Sciatic nerve (tissue), 2 donors: Measurements from ENCODE around the gene EXOC3L2. TPM values are rescaled to one million over a fixed set of nuclear protein-coding genes. Genes with fewer than 3 reads are reported as not detected.

Source experiments
- ATAC-seq: fragments of 200-7000 bp; cut with Tn5 transposase; one replicate; pipeline ENCODE4 v1.9.1; 2020; ENCODE audit warnings: mild to moderate bottlenecking, moderate library complexity
- DNase-seq: peaks from one replicate; pipeline ENCODE4 v3.0.0-alpha.2; 2020; ENCODE audit warnings: low spot score
- intact Hi-C: fragments of 100-400 bp; cut with DNase I; formaldehyde crosslinking; loops from one replicate; pipeline ENCODE4 v1.14.2; 2022
- total RNA-seq: library from RNA; stranded (reverse); fragmentation: NEBNext Ultra II Directional; extraction: Animal tissue kit (Norgen Biotek cat#: 25700); gene quantifications from one replicate; pipeline ENCODE4 v1.2.1, GENCODE V29; 2021
- donor health status: DM: no; HTN: no; CAD: no.
- donor health status: DM: no; HTN: no; CAD: no.

The EXOC3L2 gene
- total RNA-seq, 1 donor from 2014 or later = 4.9 TPM

DNA sequence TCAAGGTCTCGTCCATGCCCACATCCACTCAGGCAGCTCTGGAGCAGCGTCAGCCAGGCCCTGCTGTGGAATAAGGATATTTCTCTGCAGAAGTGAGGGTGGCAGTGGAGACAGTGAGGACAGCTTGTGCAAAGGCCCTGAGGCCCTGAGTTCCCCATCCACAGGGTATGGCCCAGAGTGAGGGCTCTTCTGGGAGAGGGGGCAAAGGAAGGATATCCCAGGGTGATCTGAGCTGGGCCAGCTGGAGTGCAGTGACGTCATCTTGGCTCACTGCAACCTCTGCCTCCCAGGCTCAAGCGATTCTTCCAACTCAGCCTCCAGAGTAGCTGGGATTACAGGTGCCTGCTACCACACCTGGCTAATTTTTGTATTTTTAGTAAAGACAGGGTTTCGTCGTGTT, 17.4 kb upstream of the EXOC3L2 start:
- DNase-seq (no peak), ATAC-seq (no peak)
- intact Hi-C loops = no loop called here

DNA sequence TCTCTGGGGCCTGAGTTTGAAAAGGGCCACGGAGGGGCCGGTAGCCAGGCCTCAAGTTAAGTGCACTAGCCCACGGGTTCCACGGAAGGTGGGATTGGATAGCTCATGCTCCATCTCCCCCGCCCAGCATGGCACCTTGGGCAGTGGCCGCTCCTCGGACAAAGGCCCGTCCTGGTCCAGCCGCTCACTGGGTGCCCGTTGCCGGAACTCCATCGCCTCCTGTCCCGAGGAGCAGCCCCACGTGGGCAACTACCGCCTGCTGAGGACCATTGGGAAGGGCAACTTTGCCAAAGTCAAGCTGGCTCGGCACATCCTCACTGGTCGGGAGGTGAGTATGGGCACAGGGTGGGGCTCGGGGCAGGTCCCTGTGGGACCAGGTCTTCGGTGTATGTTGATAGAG, 13.7 kb upstream of the EXOC3L2 start:
- no peak for DNase-seq
- intact Hi-C loops = no loop called here
- ATAC-seq = no peak

DNA sequence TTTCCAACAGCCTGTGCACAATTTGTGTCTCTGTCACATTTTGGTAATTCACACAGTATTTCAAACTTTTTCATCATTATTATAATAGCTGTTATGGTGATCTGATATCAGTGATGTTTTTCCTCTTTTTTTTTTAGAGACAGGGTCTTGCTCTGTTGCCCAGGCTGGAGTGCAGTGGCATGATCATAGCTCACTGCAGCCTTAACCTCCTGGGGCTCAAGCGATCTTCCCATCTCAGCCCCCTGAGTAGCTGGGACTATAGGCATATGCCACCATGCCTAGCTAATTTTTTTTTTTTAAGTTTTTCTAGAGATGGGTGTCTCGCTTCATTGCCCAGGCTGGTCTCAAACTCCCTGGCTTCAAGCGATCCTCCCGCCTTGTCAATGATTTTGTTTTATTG, 11.6 kb upstream of the EXOC3L2 start:
- ATAC-seq (no peak), DNase-seq (no peak)
- intact Hi-C loops = no loop called here

DNA sequence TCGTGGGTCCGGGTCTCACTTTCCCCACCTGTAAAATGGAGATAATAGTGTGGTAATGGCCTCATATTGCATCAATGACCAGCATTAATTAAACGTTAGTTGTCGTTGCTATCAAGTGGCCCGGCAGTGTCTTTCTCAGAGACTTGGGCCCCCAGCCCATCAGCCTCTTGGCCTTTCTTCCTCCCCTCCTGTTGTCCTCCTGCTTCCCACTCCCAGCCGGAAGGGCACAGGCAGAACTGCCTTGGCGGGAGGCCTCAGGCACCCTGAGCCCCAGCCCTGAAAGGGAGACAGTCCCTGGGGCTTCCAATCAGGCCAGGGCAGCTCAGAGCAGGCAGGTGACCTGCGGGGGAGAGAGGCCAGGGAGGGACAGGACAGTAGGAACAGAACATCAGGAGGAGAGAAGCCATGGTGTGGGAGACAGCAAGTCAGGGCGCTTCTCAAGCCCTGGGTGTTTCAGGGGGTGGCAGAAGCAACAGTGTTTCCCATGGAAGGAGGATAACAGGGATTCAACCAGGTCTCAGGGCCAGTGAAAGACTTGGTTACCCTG, 10.5 kb upstream of the EXOC3L2 start:
- intact Hi-C loops = no loop called here
- ATAC-seq (no peak), DNase-seq (no peak)

DNA sequence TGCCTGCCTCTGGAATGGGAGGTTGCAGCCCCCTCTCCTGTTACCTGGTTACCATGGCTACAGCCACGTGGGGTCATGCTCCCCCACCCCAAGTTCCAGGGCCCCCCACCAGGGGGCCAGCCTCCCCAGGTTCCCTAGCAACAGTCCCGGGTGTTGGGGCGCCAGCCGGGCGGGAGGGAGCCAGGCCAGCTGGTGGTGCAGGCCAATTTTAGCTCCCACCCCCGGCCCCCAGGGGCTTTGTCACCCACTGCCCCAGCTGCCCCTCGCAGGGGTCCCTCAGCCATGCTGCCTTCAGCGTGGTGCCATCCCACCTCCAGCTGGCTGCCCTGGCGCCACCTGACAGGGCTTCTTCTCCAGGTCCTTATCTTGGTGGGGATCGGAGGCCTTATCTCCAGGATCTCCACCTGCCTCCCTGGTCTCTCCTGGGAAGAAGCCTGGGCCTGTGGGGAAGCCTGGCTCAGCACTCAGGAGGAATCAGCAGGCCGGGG, 8.9 kb upstream of the EXOC3L2 start:
- intact Hi-C loops = loop anchor here (5.0 kb wide), 1 partner anchor 167 kb away; no protein-coding TSS in a partner anchor
- DNase-seq (no peak), ATAC-seq (no peak)

DNA sequence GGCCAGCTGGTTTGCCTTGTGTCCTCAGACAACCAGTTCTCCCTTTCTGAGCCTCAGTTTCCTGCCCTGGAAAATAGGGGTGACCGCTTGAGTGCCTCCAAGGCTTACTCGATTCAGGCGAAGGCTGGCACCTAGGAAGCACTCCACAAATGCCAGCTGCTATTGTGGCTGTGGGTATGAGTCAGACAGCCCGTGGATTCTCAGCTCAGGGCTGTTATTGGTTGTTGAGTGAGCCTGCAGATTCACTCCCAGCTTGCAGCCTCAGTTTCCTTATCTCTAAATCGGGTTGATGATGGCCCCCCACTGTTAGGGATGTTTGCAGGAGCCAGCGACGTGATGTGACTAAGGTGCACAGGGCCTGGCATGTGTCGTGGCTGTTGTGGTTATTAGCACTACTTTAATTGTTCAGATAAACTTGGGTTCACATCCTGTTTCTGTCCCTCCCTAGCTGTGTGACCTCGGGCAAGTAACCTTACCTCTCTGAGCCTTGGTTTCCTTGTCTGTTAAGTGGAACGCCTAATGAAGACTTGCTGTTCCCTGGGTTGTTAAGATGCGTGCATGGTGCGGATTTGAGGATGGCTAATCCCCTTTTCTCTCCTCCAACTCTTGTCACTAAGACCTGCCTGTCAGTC, 8.3 kb upstream of the EXOC3L2 start:
- intact Hi-C loops = loop anchor here (5.0 kb wide), 1 partner anchor 166 kb away; no protein-coding TSS in a partner anchor
- ATAC-seq = no peak
- no peak for DNase-seq

DNA sequence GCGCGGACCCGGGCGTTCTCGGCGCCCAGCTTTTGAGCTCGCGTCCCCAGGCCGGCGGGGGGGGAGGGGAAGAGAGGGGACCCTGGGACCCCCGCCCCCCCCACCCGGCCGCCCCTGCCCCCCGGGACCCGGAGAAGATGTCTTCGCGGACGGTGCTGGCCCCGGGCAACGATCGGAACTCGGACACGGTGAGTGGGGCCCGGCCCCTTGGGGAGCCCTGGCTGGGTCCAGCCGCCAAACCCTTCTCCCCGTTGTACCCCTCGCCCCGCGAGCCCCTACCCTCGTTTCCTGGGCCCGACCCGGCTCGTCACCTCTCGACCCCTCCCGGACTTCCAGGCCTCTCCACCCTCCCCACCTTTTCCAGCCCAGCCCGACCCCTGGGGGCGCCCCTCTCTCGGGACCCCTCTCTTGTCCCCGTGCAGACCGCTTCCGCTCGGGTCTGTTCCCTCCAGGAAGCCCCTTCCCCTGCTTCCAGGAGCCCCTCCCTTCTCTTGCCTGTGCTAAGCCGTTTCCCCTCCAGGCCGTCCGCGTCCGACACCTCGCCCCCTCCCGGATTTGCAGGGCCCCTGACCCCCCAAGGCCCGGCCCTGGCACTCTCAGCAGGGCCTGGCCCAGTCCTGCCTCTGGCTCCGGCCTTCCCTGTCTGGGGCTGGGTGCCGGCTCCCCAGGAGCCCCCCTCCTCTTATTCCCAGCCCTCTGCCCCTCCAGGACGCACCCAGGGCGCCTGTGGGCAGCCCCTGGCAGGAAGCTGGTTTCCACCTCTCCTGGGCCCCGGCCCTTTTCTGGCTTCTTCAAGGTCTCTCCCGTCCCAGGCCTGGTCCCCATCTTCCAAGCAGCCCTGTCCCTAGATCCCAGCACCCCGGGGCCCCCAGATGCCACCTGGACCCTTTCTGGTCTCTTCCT, 6.5 kb upstream of the EXOC3L2 start:
- DNase-seq (no peak), ATAC-seq (peak; percentile 31)
- intact Hi-C loops = loop anchor here (5.0 kb wide), 1 partner anchor 164 kb away; no protein-coding TSS in a partner anchor

DNA sequence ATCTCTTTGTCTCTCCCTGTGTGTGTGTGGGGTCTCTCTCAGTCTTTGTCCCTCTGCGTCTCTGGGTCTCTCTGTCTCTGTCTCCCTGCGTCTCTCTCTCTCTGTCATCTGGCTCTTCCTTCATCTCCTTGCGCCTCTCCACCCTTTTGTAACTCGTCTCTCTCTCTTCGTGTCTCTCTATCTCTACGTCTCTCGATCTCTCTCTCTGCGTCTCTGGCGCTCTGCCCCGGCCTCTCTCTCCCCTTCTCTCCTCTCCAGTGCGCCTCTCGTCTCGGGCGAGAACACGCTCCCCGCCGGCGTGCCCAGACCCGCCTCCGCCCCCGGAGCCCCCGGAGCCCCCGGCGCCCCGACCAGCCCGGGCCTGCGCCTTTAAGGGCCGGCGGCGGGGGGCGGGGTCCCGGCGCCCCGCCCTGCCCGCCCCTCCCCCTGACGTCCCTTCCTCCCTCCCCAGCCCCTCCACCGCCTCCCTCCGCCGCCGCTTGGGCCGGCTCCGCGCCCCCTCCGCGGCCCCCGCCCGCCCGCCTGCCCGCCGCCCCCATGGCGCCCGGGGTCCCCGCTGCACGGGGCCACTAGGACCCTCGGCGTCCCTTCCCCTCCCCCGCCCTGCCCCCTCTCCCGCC, 5.7 kb upstream of the EXOC3L2 start, which contains the start of gene MARK4:
Gene MARK4, plus strand, starts transcription at position 440 of the 620 bp plus-strand sequence. CDS start 318 bp downstream, outside the sequence.
- intact Hi-C loops = loop anchor here (5.0 kb wide), 1 partner anchor 164 kb away; no protein-coding TSS in a partner anchor
- peak; percentile 75 for DNase-seq
- ATAC-seq = peak; percentile 47

DNA sequence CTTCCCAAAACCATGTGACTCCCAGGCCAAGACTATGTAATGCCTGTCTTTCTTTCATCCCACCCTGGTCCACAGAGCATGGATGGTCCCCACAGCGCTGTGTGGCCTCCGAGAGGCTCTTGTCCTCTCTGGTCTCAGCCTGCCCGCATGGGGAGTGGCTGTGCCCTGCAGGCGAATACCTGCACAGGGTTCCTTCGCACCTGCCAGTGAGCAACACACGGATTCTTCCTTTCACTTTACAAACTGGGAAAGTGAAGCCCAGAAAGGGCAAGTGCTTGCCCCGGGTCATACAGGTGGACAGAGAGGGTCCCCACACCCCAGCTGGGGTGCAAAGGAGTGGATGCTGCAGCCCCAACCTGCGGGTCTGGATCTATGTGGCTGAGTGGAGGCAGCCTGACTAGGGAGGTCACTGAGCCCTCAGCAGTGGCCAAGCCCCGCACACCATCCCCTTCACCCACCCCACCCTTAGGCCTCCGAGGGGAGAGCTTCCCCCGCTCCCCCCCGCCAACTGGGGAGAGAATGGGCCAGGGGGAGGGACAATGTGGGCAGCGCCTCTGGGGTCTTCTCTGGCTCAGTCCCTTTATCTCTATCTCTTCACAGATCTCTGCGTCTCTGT, 5.1 kb upstream of the EXOC3L2 start:
- ATAC-seq (peak; percentile 2), DNase-seq (no peak)
- intact Hi-C loops = loop anchor here (5.0 kb wide), 1 partner anchor 163 kb away; no protein-coding TSS in a partner anchor

DNA sequence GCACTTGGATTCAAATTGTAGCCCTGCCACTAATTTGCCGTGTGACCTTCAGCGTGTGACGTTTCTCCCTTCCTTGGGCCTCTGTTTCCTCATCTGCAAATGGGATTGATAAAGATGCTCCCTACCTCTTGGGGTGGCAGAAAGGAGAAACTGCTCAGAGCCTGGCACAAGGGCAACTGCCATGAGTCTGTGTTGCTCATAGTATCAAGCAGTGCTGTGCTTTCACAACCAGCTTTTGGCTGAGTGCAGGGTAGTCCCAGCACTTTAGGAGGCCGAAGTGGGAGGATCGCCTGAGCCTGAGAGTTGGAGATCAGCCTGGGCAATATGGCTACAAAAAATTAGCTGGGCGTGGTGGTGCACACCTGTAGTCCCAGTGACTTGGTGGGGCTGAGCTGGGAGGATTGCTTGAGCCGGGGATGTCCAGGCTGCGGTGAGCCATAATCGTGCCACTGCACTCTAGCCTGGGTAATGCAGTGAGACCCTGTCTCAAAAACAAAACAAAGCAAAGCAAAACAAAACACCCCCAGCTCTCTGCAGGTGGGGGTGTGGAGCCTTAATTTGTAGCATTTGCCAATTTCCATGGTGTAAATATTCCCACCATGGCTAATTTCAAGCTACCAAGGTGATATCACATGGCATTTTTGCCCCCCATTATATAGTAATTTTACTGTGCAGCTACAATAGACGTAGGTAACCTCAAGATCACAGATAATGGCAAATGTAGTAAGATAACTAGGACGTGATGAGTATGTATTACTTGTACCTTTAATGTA, 4.2 kb upstream of the EXOC3L2 start:
- intact Hi-C loops = loop anchor here (5.0 kb wide), 2 partner anchors 47 to 162 kb away; no protein-coding TSS in a partner anchor
- DNase-seq = no peak
- ATAC-seq = no peak

DNA sequence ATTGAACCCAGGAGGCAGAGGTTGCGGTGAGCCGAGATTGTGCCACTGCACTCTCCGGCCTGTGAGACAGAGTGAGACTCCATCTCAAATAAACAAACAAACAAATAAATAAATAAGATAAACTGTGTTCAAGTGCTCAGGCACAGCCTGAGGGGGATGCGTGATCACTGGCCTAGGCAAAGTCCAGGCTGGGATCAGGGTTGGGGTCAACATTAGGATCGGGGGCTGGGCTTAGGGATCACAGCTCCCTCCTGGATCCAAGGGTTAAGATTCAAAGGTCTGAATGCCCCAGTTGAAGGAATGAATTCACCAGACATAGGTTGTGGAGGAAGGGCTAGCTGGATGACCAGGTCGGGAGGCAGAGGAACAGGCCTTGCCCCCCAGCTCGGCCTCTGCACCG, 1.9 kb upstream of the EXOC3L2 start:
- intact Hi-C loops = loop anchor here (5.0 kb wide), 1 partner anchor 45 kb away; no protein-coding TSS in a partner anchor
- DNase-seq (no peak), ATAC-seq (no peak)

DNA sequence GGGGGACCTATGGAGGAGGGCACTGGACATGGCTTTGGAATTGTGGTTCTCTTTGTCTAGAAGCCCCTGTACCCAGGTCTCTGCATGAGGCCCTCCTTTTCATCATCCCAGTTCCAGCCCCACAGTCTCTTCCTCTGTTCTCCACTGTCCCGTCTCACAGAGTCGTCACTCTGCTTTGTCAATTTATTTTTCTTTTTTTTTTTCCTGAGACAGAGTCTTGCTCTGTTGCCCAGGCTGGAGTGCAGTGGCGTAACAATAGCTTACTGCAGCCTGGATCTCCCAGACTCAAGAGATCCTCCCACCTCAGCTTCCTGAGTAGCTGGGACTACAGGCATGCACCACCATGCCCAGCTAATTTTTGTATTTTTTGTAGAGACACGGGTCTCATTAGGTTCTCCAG, 619 bp upstream of the EXOC3L2 start:
- ATAC-seq = no peak
- intact Hi-C loops = loop anchor here (5.0 kb wide), 1 partner anchor 44 kb away; no protein-coding TSS in a partner anchor
- DNase-seq = no peak

DNA sequence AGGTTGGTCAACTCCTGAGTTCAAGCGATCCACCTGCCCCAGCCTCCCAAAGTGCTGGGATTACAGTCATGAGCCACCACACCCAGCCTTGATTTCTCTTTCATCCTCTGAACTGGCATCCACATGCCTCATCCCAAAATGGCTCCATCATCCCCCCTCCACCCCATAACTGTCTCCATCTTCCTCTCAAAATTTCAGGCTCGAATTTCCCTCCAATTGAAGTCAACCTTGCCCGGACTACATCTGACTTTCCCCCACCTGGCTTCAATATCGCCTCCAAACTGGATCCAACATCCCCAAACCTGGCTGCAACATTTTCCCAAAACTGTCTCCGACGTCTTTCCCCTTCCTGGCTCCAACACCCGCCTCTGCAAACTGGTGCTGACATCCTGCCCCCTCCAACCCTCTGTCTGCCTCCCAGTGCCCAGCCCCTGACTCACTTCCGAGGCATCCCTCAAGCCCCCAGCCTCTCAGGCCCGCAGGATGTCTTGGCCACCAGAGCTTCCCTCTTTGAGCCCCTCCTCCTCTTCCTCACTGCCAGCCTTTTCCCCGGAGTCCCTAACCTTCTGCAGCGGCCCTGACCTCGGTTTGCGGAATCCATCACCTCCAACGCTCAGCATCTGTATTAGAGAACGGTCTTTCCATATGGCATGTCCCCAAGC, 943 bp downstream of the EXOC3L2 start:
- ATAC-seq = no peak
- intact Hi-C loops = no loop called here

DNA sequence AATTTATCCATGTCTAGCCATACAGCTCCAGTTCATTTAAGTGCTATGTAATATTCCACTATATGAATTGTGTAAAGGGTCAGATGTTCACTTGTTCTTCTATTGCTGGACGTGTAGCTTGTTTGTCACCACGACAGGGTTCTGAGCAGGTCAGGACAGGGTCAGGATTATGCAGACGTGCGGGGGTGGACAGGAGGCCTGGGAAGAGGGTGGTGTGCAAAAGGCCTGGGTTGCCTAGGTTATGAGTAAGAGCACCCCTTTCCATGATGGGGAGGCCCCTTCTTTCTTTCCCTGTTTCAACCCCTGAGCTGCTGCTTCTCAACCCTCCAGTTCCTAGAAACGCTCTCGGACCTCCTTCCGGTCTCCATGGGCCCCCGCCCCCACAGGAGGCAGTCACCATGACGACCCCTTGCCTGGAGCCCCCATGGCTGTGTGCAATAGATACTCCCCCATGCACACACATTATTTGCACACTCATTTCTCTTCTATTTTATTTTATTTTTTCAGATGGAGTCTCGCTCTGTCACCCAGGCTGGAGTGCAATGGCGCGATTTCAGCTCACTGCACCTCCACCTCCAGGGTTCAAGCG, 2.0 kb downstream of the EXOC3L2 start:
- intact Hi-C loops = no loop called here
- no peak for DNase-seq
- no peak for ATAC-seq

More for the DNA sequence above, 943 bp downstream of the EXOC3L2 start:
- no peak for DNase-seq

DNA sequence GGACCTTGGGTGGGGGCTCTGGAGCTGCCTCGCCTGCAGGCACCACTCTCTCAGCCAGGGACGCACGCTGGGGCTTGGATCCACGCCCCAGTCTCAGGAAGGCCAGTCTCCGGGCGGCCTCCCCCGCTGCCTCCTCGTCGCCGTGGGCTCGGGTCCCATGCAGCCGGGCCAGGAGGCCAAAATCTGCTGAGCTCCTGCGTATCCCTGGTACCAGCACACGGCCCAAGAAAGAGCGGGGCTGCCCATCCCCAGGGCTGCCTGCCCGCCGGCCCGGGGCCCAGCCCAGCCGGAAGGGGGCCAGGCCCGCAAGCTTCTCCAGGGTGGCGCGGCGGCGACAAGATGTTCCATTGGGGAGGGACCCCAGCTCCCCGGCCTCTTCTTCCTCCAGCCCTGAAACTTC, 6.7 kb downstream of the EXOC3L2 start:
- intact Hi-C loops = no loop called here
- ATAC-seq = no peak
- DNase-seq = no peak

DNA sequence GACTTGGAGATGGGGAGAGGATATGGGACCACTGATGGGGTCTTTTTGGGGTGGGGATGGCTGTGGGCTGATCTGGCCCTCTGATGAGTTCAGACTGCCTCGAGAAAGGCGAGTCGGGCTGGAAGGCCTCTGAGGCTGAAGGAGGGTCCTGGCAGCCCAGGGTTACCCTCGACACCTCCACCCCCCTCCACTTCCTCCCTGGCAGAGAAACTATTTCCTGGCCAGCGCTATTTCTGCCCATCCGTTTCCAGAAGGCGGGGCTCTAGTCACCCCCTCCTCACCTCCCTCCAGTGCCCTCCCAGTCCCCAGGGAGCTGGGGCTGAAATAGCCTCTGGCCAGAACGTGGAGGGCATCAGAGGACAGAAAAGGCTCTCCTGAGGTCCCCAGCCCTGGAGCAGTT, 9.7 kb downstream of the EXOC3L2 start:
- intact Hi-C loops = no loop called here
- ATAC-seq (no peak), DNase-seq (no peak)
